Neural crest cell (in vitro differentiated cells): Measurements from ENCODE around the gene LMBR1L. TPM values are rescaled to one million over a fixed set of nuclear protein-coding genes. Genes with fewer than 3 reads are reported as not detected.

Experiments
- DNase-seq: peaks from one replicate; pipeline ENCODE4 v3.0.0; 2021; ENCODE audit warnings: low read depth, mixed read lengths, low spot score
- H3K27ac Mint-ChIP-seq: one replicate; pipeline ENCODE4 v1.8.0; 2021; ENCODE audit warnings: mild to moderate bottlenecking, mixed read lengths; ENCODE audit not compliant: unreplicated experiment
- H3K27me3 Mint-ChIP-seq: 2 replicates; pipeline ENCODE4 v1.8.0; 2021; ENCODE audit warnings: low read depth, mild to moderate bottlenecking, mixed read lengths
- H3K36me3 Mint-ChIP-seq: 2 replicates; pipeline ENCODE4 v1.8.0; 2021; ENCODE audit warnings: low read depth, mild to moderate bottlenecking, mixed read lengths
- H3K4me1 Mint-ChIP-seq: 2 replicates; pipeline ENCODE4 v1.8.0; 2021; ENCODE audit warnings: mixed read lengths
- H3K4me3 Mint-ChIP-seq: one replicate; pipeline ENCODE4 v1.8.0; 2021; ENCODE audit warnings: mild to moderate bottlenecking, mixed read lengths
- H3K9me3 Mint-ChIP-seq: 2 replicates; pipeline ENCODE4 v1.8.0; 2021; ENCODE audit warnings: mixed read lengths
- total RNA-seq: library from RNA; stranded (reverse); gene quantifications from 2 replicates; pipeline ENCODE4 v1.2.1, GENCODE V29; 2021
- TF ChIP-seq, protein P1 (sequence below): fragments of 200-600 bp; sonication (generic); conservative IDR thresholded peaks from 2 replicates; pipeline ENCODE4 v1.5.0; 2021; ENCODE audit warnings: antibody characterized with exemption, mild to moderate bottlenecking

LMBR1L gene
- total RNA-seq, 1 donor from 2014 or later = 101 TPM

DNA sequence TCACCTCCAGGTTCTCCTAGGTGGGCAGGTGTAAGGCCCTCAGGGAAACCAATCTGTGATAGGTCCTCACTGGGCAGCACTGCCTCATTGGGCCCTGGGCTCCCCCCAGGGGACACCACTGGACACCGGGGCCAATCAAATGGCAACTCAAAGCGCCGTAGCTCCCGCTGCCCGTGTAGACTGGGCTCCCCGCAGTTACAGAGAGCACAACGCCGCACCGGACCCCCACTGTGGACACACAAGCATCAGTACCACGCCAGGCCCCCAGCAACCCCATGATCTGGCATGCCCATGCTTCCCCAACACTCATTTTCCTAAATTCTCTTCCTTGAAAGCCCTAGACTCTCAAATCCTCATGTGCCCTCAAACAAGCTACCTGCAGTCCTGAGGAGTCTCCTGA lies 56.1 kb downstream of the LMBR1L start:
- H3K4me1 Mint-ChIP-seq = peaks cover 42% of the 10 kb centered on the region
- H3K9me3 Mint-ChIP-seq = no peaks in the 10 kb centered on the region
- H3K4me3 Mint-ChIP-seq = no peak overlapping the region
- H3K27me3 Mint-ChIP-seq = no peaks in the 10 kb centered on the region
- H3K36me3 Mint-ChIP-seq = peaks cover 11% of the 10 kb centered on the region
- H3K27ac Mint-ChIP-seq = no peak overlapping the region
- TF ChIP-seq, protein P1, sequence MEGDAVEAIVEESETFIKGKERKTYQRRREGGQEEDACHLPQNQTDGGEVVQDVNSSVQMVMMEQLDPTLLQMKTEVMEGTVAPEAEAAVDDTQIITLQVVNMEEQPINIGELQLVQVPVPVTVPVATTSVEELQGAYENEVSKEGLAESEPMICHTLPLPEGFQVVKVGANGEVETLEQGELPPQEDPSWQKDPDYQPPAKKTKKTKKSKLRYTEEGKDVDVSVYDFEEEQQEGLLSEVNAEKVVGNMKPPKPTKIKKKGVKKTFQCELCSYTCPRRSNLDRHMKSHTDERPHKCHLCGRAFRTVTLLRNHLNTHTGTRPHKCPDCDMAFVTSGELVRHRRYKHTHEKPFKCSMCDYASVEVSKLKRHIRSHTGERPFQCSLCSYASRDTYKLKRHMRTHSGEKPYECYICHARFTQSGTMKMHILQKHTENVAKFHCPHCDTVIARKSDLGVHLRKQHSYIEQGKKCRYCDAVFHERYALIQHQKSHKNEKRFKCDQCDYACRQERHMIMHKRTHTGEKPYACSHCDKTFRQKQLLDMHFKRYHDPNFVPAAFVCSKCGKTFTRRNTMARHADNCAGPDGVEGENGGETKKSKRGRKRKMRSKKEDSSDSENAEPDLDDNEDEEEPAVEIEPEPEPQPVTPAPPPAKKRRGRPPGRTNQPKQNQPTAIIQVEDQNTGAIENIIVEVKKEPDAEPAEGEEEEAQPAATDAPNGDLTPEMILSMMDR = no peak
- DNase-seq = no peak

DNA sequence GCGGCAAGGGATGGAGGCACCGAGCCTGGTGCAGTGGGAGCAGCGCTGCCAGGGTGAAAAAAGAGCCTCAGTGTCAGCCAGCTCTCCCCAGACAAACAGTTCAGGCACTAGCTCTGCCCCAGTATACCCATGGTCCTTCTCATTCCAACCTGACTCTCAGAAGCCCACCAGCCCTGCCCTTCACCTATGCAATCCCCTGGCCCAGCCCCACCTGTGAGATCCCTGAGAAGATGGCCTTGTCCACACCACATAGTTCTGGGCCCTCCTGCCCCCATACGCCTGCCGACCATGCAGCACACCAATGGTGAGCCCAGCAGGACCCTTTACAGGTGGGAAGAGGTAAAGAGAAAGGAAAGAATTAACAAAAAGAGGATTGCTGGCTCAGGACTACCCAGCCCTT lies 56.6 kb downstream of the LMBR1L start:
- Mint-ChIP-seq H3K4me1 (peaks cover 41% of the 10 kb centered on the region), H3K36me3 (peaks cover 11% of the 10 kb centered on the region), H3K4me3 (no peak overlapping the region), H3K27ac (no peak overlapping the region), H3K9me3 (no peaks in the 10 kb centered on the region), H3K27me3 (no peaks in the 10 kb centered on the region)
- no peak for DNase-seq
- TF ChIP-seq, protein P1 = no peak

GRCh38 chr12:49052451-49053208 lies 58.0 kb downstream of the LMBR1L start:
- Mint-ChIP-seq H3K27ac (no peak overlapping the region), H3K36me3 (peaks cover 18% of the 10 kb centered on the region), H3K4me1 (peaks cover 27% of the 10 kb centered on the region), H3K4me3 (no peak overlapping the region), H3K27me3 (no peaks in the 10 kb centered on the region), H3K9me3 (no peaks in the 10 kb centered on the region)
- DNase-seq = no peak
- TF ChIP-seq, protein P1 = no peak

DNA sequence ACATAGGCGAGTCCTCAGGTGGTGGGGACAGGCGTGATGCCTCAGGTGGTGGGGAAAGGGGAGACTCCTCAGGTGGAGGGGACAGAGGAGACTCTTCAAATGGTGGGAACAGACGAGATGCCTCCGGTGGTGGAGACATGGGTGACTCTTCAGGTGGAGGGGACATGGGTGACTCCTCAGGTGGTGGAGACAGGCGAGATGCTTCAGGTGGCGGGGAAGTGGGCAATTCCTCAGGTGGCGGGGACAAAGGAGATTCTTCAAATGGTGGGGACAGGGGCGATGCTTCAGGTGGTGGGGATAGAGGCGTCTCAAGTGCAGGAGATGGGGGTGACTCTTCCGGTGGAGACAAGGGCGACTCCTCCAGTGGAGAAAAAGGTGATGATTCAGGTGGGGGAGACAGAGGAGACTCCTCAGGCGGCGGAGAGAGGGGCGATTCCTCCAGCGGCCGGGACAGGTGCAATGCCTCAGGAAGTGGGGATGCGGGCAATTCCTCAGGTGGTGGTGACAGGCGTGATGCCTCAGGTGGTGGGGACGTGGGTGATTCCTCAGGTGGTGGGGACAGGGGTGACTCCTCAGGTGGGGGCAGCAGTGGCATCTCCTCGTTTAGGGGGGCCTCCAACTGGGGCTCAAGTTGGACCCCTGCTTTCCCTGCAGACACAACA lies 58.7 kb downstream of the LMBR1L start:
- no peaks in the 10 kb centered on the region for H3K9me3 Mint-ChIP-seq
- no peak for DNase-seq
- TF ChIP-seq, protein P1 = no peak
- peaks cover 19% of the 10 kb centered on the region for H3K4me1 Mint-ChIP-seq
- no peak overlapping the region for H3K4me3 Mint-ChIP-seq
- H3K27ac Mint-ChIP-seq = peak overlapping the region; percentile 12
- H3K36me3 Mint-ChIP-seq = peaks cover 18% of the 10 kb centered on the region
- H3K27me3 Mint-ChIP-seq = no peaks in the 10 kb centered on the region

DNA sequence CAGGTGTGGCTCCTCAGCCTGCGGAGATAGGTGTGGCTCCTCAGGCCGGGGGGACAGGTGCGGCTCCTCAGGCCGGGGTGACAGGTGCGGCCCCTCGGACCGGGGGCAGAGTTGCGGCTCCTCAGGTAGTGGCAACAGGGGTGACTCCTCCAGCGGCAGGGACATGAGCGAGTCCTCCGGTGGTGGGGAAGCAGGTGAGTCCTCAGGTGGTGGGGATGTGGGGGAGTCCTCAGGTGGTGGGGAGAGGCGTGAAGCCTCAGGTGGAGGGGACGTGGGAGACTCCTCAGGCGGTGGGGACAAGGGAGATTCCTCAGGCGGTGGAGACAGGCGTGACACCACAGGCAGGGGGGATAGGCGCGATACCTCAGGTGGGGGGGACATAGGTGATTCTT lies 59.3 kb downstream of the LMBR1L start:
- no peak overlapping the region for H3K4me3 Mint-ChIP-seq
- H3K4me1 Mint-ChIP-seq = peaks cover 14% of the 10 kb centered on the region
- TF ChIP-seq, protein P1 = no peak

More for the DNA sequence above, 59.3 kb downstream of the LMBR1L start:
- H3K36me3 Mint-ChIP-seq = peaks cover 18% of the 10 kb centered on the region
- H3K27me3 Mint-ChIP-seq = no peaks in the 10 kb centered on the region
- no peak for DNase-seq
- no peaks in the 10 kb centered on the region for H3K9me3 Mint-ChIP-seq
- H3K27ac Mint-ChIP-seq = no peak overlapping the region
